K562 (cell line): ENCODE measurements around the gene HSPA5. TPM values are rescaled to one million over a fixed set of nuclear protein-coding genes. Genes with fewer than 3 reads are reported as not detected.
A peak's percentile ranks its signal among the peaks of the same experiment; 100 is the strongest.

ENCODE experiments used
- ATAC-seq: fragments of 200-7000 bp; cut with Tn5 transposase; 3 replicates; pipeline ENCODE4 v1.9.1; 2020; ENCODE audit warnings: moderate library complexity
- BruUV-seq: library from RNA; stranded (reverse); fragments of 400-500 nt; replicated peaks from 2 replicates; lab custom pipeline; 2021; lab: Mats Ljungman, UMichigan
- CTCF ChIA-PET: fragments of 300-600 bp; formaldehyde crosslinking; extraction: SDS; loops from one replicate; lab custom pipeline; 2021; ENCODE audit warnings: low intra/inter-chr PET ratio; lab: Yijun Ruan, JAX
- POLR2A ChIA-PET: fragments of 300-600, 350-650 bp; sonication (Branson Sonifier 250); formaldehyde crosslinking; extraction: SDS; loops from one replicate; lab custom pipeline; 2021; ENCODE audit warnings: antibody characterized with exemption, inconsistent platforms; lab: Yijun Ruan, JAX
- DNase-seq, 4 experiments: peaks; one replicate each; pipeline versions ENCODE4 v3.0.0 to v3.0.0-alpha.2; 2011 to 2018; ENCODE audit warnings: low spot score in 3 of 4, mixed read lengths in 3 of 4; ENCODE audit errors: extremely low read depth in 1 of 4
- FAIRE-seq: peaks from 2 replicates; lab custom pipeline; 2011; peaks lifted over from hg19 to GRCh38; lab: Jason Lieb, UNC
- H2AFZ ChIP-seq: 2 replicates; pipeline ENCODE4 v1.6.0; 2011; ENCODE audit warnings: low read depth, low read length, control low read depth, inconsistent platforms
- H3K27ac ChIP-seq: fragments of 200-600 bp; 3 replicates; pipeline ENCODE4 v1.8.0; 2011; ENCODE audit warnings: low read depth, mild to moderate bottlenecking, control low read depth, inconsistent platforms, low read length, moderate library complexity, mixed read lengths; ENCODE audit errors: extremely low read depth
- H3K27me3 ChIP-seq, 2 experiments: fragments of 300-600 bp in 1 of 2; 2 replicates in 1 of 2; 3 replicates in 1 of 2; pipeline versions ENCODE4 v1.6.0 to v1.8.0; 2011; ENCODE audit warnings: inconsistent platforms in 2 of 2, low read length in 2 of 2, mild to moderate bottlenecking in 1 of 2, mixed read lengths in 1 of 2, moderate library complexity in 1 of 2; ENCODE audit not compliant: control insufficient read depth in 2 of 2, insufficient read depth in 2 of 2
- H3K36me3 ChIP-seq: fragments of 300-600 bp; 3 replicates; pipeline ENCODE4 v1.8.0; 2011; ENCODE audit warnings: mild to moderate bottlenecking, low read length, inconsistent platforms; ENCODE audit not compliant: control insufficient read depth, insufficient read depth
- H3K4me1 ChIP-seq, 2 experiments: fragments of 200-600 bp in 1 of 2; replicated peaks in 1 of 2; 2 replicates in 1 of 2; 3 replicates in 1 of 2; pipeline versions ENCODE4 v1.5.1 to v1.8.0; 2011; ENCODE audit warnings: inconsistent platforms in 2 of 2, low read length in 2 of 2, mild to moderate bottlenecking in 1 of 2, mixed read lengths in 1 of 2, moderate library complexity in 1 of 2; ENCODE audit not compliant: control insufficient read depth in 2 of 2, insufficient read depth in 2 of 2
- H3K4me2 ChIP-seq: 2 replicates; pipeline ENCODE4 v1.6.1; 2011; ENCODE audit warnings: low read length, control low read depth, inconsistent platforms, mixed read lengths; ENCODE audit not compliant: insufficient read depth
- H3K4me3 ChIP-seq: fragments of 200-600 bp; sonication (generic), shearing (Covaris generic); 2 replicates; pipeline ENCODE4 v1.5.1; 2016; ENCODE audit warnings: control low read depth, inconsistent platforms
- H3K79me2 ChIP-seq: fragments of 200-600 bp; 3 replicates; pipeline ENCODE4 v1.8.0; 2011; ENCODE audit warnings: low read length, inconsistent platforms; ENCODE audit not compliant: control insufficient read depth, insufficient read depth
- H3K9ac ChIP-seq, 2 experiments: 2 replicates each; pipeline versions ENCODE4 v1.6.0 to v1.6.1; 2011; ENCODE audit warnings: low read depth in 2 of 2, low read length in 2 of 2, control low read depth in 1 of 2, inconsistent platforms in 1 of 2, mild to moderate bottlenecking in 1 of 2, mixed read lengths in 1 of 2; ENCODE audit not compliant: insufficient read depth in 1 of 2
- H3K9me1 ChIP-seq: one replicate; pipeline ENCODE4 v1.6.0; 2011; ENCODE audit warnings: inconsistent platforms, mild to moderate bottlenecking, low read length, moderate library complexity; ENCODE audit not compliant: control insufficient read depth, insufficient read depth
- H3K9me3 ChIP-seq: replicated peaks from 2 replicates; pipeline ENCODE4 v1.5.1; 2011; ENCODE audit warnings: low read depth, low read length, inconsistent platforms; ENCODE audit not compliant: control insufficient read depth, insufficient read depth
- H4K20me1 ChIP-seq: replicated peaks from 2 replicates; pipeline ENCODE4 v1.6.1; 2011; ENCODE audit warnings: low read length, inconsistent platforms, mixed read lengths; ENCODE audit not compliant: control insufficient read depth, insufficient read depth
- GABPA ChIP-seq: fragments of 200-800 bp; sonication (Bioruptor generic); conservative IDR thresholded peaks from 2 replicates; pipeline ENCODE4 v1.6.1; 2016; ENCODE audit warnings: low read depth, missing genetic modification characterization, missing compliant biosample characterization
- HDAC1 ChIP-seq, 2 experiments: fragments of 450-650 bp; IDR thresholded peaks; 2 replicates each; pipeline ENCODE4 v1.6.1; 2016 to 2017; ENCODE audit warnings: inconsistent platforms in 1 of 2, mild to moderate bottlenecking in 1 of 2, moderate library complexity in 1 of 2
- HMGXB4 ChIP-seq: sonication (generic); formaldehyde crosslinking; IDR thresholded peaks from 2 replicates; pipeline ENCODE4 v1.8.1; 2023; ENCODE audit warnings: mild to moderate bottlenecking, missing genetic modification reagents
- JUND ChIP-seq, 2 experiments: IDR thresholded peaks; 2 replicates in 1 of 2; 3 replicates in 1 of 2; pipeline ENCODE4 v1.6.1; 2011; ENCODE audit warnings: borderline replicate concordance in 2 of 2, low read depth in 2 of 2, low read length in 2 of 2, improper control_type of control experiment in 1 of 2, missing biosample characterization in 1 of 2, missing genetic modification characterization in 1 of 2, missing genetic modification reagents in 1 of 2
- KDM5B ChIP-seq: fragments of 200-600 bp; sonication (generic); IDR thresholded peaks from 2 replicates; pipeline ENCODE4 v1.6.1; 2012; ENCODE audit warnings: low read depth, mild to moderate bottlenecking, moderate library complexity, low read length, control low read depth, inconsistent platforms; ENCODE audit not compliant: insufficient replicate concordance
- MEF2A ChIP-seq: IDR thresholded peaks from 2 replicates; pipeline ENCODE4 v1.6.1; 2011; ENCODE audit warnings: low read depth, mild to moderate bottlenecking, low read length, moderate library complexity; ENCODE audit not compliant: control insufficient read depth
- MIER1 ChIP-seq: fragments of 450-650 bp; IDR thresholded peaks from 2 replicates; pipeline ENCODE4 v1.6.1; 2016; ENCODE audit warnings: antibody characterized with exemption, mild to moderate bottlenecking, low read depth
- NFRKB ChIP-seq: fragments of 450-650 bp; IDR thresholded peaks from 2 replicates; pipeline ENCODE4 v1.6.1; 2016; ENCODE audit warnings: low read depth
- PPARD ChIP-seq: fragments of 250-450 bp; sonication (Bioruptor Pico); IDR thresholded peaks from 2 replicates; pipeline ENCODE4 v1.8.0; 2022; ENCODE audit warnings: inconsistent platforms, mild to moderate bottlenecking, moderate library complexity
- PRMT5 ChIP-seq: sonication (generic); formaldehyde crosslinking; IDR thresholded peaks from 2 replicates; pipeline ENCODE4 v1.5.0; 2020; ENCODE audit warnings: missing genetic modification reagents
- RNF2 ChIP-seq: sonication (generic); IDR thresholded peaks from 2 replicates; pipeline ENCODE4 v1.6.1; 2016
- RNF219 ChIP-seq: fragments of 250-450 bp; sonication (Bioruptor Pico); IDR thresholded peaks from 2 replicates; pipeline ENCODE4 v1.5.0; 2022; ENCODE audit warnings: mild to moderate bottlenecking
- SRSF1 ChIP-seq: fragments of 200-400 bp; formaldehyde crosslinking; IDR thresholded peaks from 2 replicates; pipeline ENCODE4 v1.6.1; 2017; ENCODE audit warnings: mild to moderate bottlenecking, low read depth, low read length, moderate library complexity
- TAL1 ChIP-seq: fragments of 450-650 bp; IDR thresholded peaks from 2 replicates; pipeline ENCODE4 v1.6.1; 2016; ENCODE audit warnings: mild to moderate bottlenecking
- THRAP3 ChIP-seq: fragments of 450-650 bp; IDR thresholded peaks from 2 replicates; pipeline ENCODE4 v1.6.1; 2016; ENCODE audit warnings: mild to moderate bottlenecking, inconsistent platforms, borderline replicate concordance
- ZC3H4 ChIP-seq: sonication (generic); formaldehyde crosslinking; IDR thresholded peaks from 2 replicates; pipeline ENCODE4 v1.9.0; 2021; ENCODE audit warnings: missing genetic modification reagents, borderline replicate concordance
- ZC3H8 ChIP-seq: fragments of 450-650 bp; IDR thresholded peaks from 2 replicates; pipeline ENCODE4 v1.6.1; 2017
- ZNF239 ChIP-seq: fragments of 250-450 bp; sonication (Bioruptor Pico); IDR thresholded peaks from 2 replicates; pipeline ENCODE4 v1.4.0; 2020; ENCODE audit warnings: mild to moderate bottlenecking
- ZNF384 ChIP-seq: IDR thresholded peaks from 2 replicates; pipeline ENCODE4 v1.6.1; 2012; ENCODE audit warnings: low read depth, low read length, improper control_type of control experiment
- ZNF699 ChIP-seq: fragments of 250-450 bp; sonication (Bioruptor Pico); IDR thresholded peaks from 2 replicates; pipeline ENCODE4 v1.8.0; 2021; ENCODE audit warnings: mild to moderate bottlenecking, moderate library complexity; ENCODE audit not compliant: insufficient replicate concordance
- WGBS: fragments of 100-300 bp; shearing (Covaris generic); methylation state at CpG from one replicate; pipeline ENCODE4 v1.1.6; 2016; ENCODE audit warnings: low coverage, mixed read lengths; ENCODE audit not compliant: insufficient coverage; ENCODE audit errors: missing lambda C conversion rate; 5-methylcytosine and 5-hydroxymethylcytosine counted together
- in situ Hi-C: fragments of 300-500 bp; cut with MboI; formaldehyde crosslinking; loops from 4 replicates; pipeline ENCODE4 v1.15.0; 2018; ENCODE audit warnings: inconsistent platforms, mixed read lengths
- intact Hi-C: fragments of 100-400 bp; cut with micrococcal nuclease; formaldehyde crosslinking; loops from 2 replicates; pipeline ENCODE4 v1.14.2; 2022
- polyA plus RNA-seq, 8 experiments: library from polyadenylated mRNA; depleted of rRNA in 4 of 8; stranded (reverse) in 5 of 8; unstranded in 3 of 8; fragments of >200 nt; fragmentation: Nextera tagmentation in 2 of 8; fragmentation: Illumina TruSeq in 1 of 8; extraction: Ambion mirVana in 2 of 8; extraction: Trizol in 1 of 8; gene quantifications; 2 replicates each; pipeline versions ENCODE4 v1.2.1 to v1.2.3, GENCODE V29; 2011 to 2014; ENCODE audit warnings: inconsistent platforms in 1 of 8, missing spikeins in 1 of 8
- total RNA-seq, 7 experiments: library from RNA; depleted of rRNA in 6 of 7; stranded (reverse); fragments of >200 nt in 6 of 7; fragmentation: Illumina TruSeq in 2 of 7; extraction: Trizol in 2 of 7; gene quantifications; 2 replicates each; pipeline versions ENCODE4 v1.2.1 to v1.2.3, GENCODE V29; 2011 to 2021; ENCODE audit warnings: low replicate concordance in 1 of 7

HSPA5 gene
- total and polyA plus RNA-seq, 9 of the 15 experiments (the other 6 are each of a cell fraction or from before 2014, with no cell fraction given) = 48.0 to 265 (median 113) TPM

DNA sequence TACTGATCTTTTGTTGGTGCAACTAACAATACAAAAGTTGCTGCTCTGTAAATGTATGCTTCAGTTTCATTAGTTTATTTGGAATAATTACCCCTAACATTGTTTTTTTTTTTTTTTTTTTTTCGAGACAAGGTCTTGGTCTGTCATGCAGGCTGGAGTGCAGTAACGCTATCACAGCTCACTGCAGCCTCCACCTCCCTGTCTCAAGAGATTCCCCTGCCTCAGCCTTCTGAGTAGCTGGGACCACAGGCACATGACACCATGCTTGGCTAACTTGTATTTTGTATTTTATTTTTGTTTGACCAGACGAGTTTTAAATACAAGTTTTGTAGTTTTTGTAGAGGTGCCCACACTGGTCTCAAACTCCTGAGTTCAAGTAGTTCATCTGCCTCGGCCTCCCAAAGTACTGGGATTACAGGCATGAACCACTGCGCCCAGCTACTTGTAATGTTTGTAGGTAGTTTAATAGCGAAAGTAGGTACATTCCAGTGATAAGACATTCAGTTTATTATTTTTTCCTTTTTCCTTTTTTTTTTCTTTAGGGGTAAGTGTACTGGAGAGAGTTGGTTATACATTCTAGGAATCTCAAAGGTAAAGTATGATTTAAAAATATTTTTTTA, 27.4 kb upstream of the HSPA5 start:
- no peaks in the 10 kb centered on the region for H3K9me1 ChIP-seq
- ATAC-seq = peak; percentile 63
- H3K79me2 ChIP-seq = peaks cover 95% of the 10 kb centered on the region
- no peak for FAIRE-seq
- H4K20me1 ChIP-seq = no peaks in the 10 kb centered on the region
- H3K27ac ChIP-seq = peak overlapping the region; percentile 59; the same call in 1 of the 3 replicates
- peaks cover 52% of the 10 kb centered on the region; the same call in 2 of the 3 replicates for H3K36me3 ChIP-seq
- H2AFZ ChIP-seq = no peak overlapping the region
- peaks cover 12 to 19% of the 10 kb centered on the region in 2 experiments; a peak in 4 of 5 replicates for H3K4me1 ChIP-seq
- H3K4me2 ChIP-seq = no peak overlapping the region
- H3K9ac ChIP-seq = peak overlapping the region in 1 of 2 experiments; percentile 7; a peak in 1 of 4 replicates
- BruUV-seq = no TSS peak
- no peak for DNase-seq
- TF ChIP-seq MEF2A (no peak), PRMT5 (CRISPR knock-in tag) (no peak), SRSF1 (no peak), KDM5B (no peak), PPARD (no peak), RNF2 (no peak), HDAC1 (IDR thresholded peaks at IDR 0.05) (no peak), ZNF239 (CRISPR knock-in tag) (no peak), ZC3H4 (CRISPR knock-in tag) (no peak), ZNF699 (CRISPR knock-in tag) (no peak), ZNF384 (no peak), MIER1 (no peak), ZC3H8 (no peak), NFRKB (no peak), HMGXB4 (no peak), GABPA (tag) (no peak), JUND (IDR thresholded peaks at IDR 0.05; ENCODE audit: borderline replicate concordance, low read depth, low read length) (no peak), JUND (tag; IDR thresholded peaks at IDR 0.05; ENCODE audit: borderline replicate concordance, low read depth, low read length) (no peak), TAL1 (no peak), RNF219 (CRISPR knock-in tag) (no peak), THRAP3 (no peak)
- no peaks in the 10 kb centered on the region for H3K9me3 ChIP-seq
- 65% methylated on average over 5 of the region's 6 CpGs for WGBS
- no peaks in the 10 kb centered on the region for H3K27me3 ChIP-seq
- H3K4me3 ChIP-seq = no peak overlapping the region
- CTCF ChIA-PET = no interaction called here
- POLR2A ChIA-PET = interaction anchor here (0.5 to 1.3 kb wide), 6 partner anchors 8 to 359 kb away, joined by 3 to 6 read pairs (median 4); partner anchors contain the start of gene HSPA5
- intact Hi-C loops (no loop called here), in situ Hi-C loops (loop anchor here (25.0 kb wide), 1 partner anchor 1219 kb away; no protein-coding TSS in a partner anchor)
